ENCODE results near the gene VWA5A. TPM values are rescaled to one million over a fixed set of nuclear protein-coding genes. Genes with fewer than 3 reads are reported as not detected.
A peak's percentile ranks its signal among the peaks of the same experiment; 100 is the strongest.

The VWA5A gene
- total RNA-seq, 1 donor, result 6.5 TPM

- TF ChIP-seq CTCF (IDR thresholded peaks at IDR 0.05; ENCODE audit: insufficient read depth, low read depth, low read length), result no peak
- no peak for DNase-seq (ENCODE audit: low read depth)
- no peak overlapping the region for H3K4me3 ChIP-seq (ENCODE audit: low read depth, low read length)
Observed at GRCh38 chr11:124074554-124074953, 40.7 kb upstream of the VWA5A start.

GRCh38 chr11:124075492-124075840 is 39.8 kb upstream of the VWA5A start:
- H3K4me3 ChIP-seq (ENCODE audit: low read depth, low read length), result no peak overlapping the region
- no peak for DNase-seq (ENCODE audit: low read depth)
- TF ChIP-seq CTCF (IDR thresholded peaks at IDR 0.05; ENCODE audit: insufficient read depth, low read depth, low read length), result no peak

- peak overlapping the region; percentile 53 for H3K4me3 ChIP-seq (ENCODE audit: low read depth, low read length)
- DNase-seq (ENCODE audit: low read depth), result no peak
- no peak for TF ChIP-seq CTCF (IDR thresholded peaks at IDR 0.05; ENCODE audit: insufficient read depth, low read depth, low read length)
Observed at GRCh38 chr11:124075841-124076651, 39.2 kb upstream of the VWA5A start.

GRCh38 chr11:124077266-124077665 is 38.0 kb upstream of the VWA5A start:
- H3K4me3 ChIP-seq (ENCODE audit: low read depth, low read length), result no peak overlapping the region
- DNase-seq (ENCODE audit: low read depth), result no peak
- no peak for TF ChIP-seq CTCF (IDR thresholded peaks at IDR 0.05; ENCODE audit: insufficient read depth, low read depth, low read length)

GRCh38 chr11:124078591-124078990 is 36.7 kb upstream of the VWA5A start:
- no peak overlapping the region for H3K4me3 ChIP-seq (ENCODE audit: low read depth, low read length)
- no peak for TF ChIP-seq CTCF (IDR thresholded peaks at IDR 0.05; ENCODE audit: insufficient read depth, low read depth, low read length)
- no peak for DNase-seq (ENCODE audit: low read depth)

GRCh38 chr11:124079631-124080326 is 35.5 kb upstream of the VWA5A start:
- no peak for DNase-seq (ENCODE audit: low read depth)
- no peak overlapping the region for H3K4me3 ChIP-seq (ENCODE audit: low read depth, low read length)
- TF ChIP-seq CTCF (IDR thresholded peaks at IDR 0.05; ENCODE audit: insufficient read depth, low read depth, low read length), result no peak

Data from fibroblast of villous mesenchyme (primary cell).